Fibroblast of skin of scalp (primary cell): ENCODE data around the gene E2F4.

Experiments
- DNase-seq: peaks from one replicate; pipeline ENCODE4 v3.0.0-alpha.2; 2013

Gene E2F4

GRCh38 chr16:67157892-67158635, 33.9 kb upstream of the E2F4 start:
- DNase-seq, result no peak

GRCh38 chr16:67158637-67159600, 33.0 kb upstream of the E2F4 start:
- DNase-seq, result no peak

- no peak for DNase-seq
These were observed 30.3 kb upstream of the E2F4 start for GRCh38 chr16:67161595-67162058.

GRCh38 chr16:67162506-67163163, 29.3 kb upstream of the E2F4 start:
- DNase-seq, result no peak

GRCh38 chr16:67163164-67163998, 28.6 kb upstream of the E2F4 start:
- DNase-seq, result no peak

GRCh38 chr16:67163999-67164558, 27.9 kb upstream of the E2F4 start:
- DNase-seq, result no peak

- DNase-seq, result no peak
These were observed 27.3 kb upstream of the E2F4 start, which contains the start of gene HSF4 for GRCh38 chr16:67164599-67165061. Gene HSF4 (plus strand): TSS chr16:67164745. CDS start chr16:67164812, 67 bp downstream.

- no peak for DNase-seq
These were observed 26.6 kb upstream of the E2F4 start for GRCh38 chr16:67165121-67166078.

- DNase-seq, result no peak
These were observed 25.8 kb upstream of the E2F4 start for GRCh38 chr16:67166110-67166547.

GRCh38 chr16:67166598-67167168, 25.3 kb upstream of the E2F4 start:
- DNase-seq, result no peak

GRCh38 chr16:67167588-67167987, 24.4 kb upstream of the E2F4 start:
- DNase-seq, result no peak

GRCh38 chr16:67169011-67169451, 22.9 kb upstream of the E2F4 start:
- DNase-seq, result no peak

GRCh38 chr16:67169642-67170167, 22.2 kb upstream of the E2F4 start:
- DNase-seq, result peak; percentile 52

GRCh38 chr16:67170168-67170948, 21.6 kb upstream of the E2F4 start, which contains the start of gene NOL3:
Gene NOL3 (plus strand): TSS chr16:67170538.
- DNase-seq, result peak; percentile 91

- DNase-seq, result no peak
These were observed 20.9 kb upstream of the E2F4 start for GRCh38 chr16:67170949-67171649.

GRCh38 chr16:67173323-67173722, 18.6 kb upstream of the E2F4 start:
- DNase-seq, result no peak

- peak; percentile 73 for DNase-seq
These were observed 17.9 kb upstream of the E2F4 start for GRCh38 chr16:67173808-67174705.
